ENCODE data around the gene ATP6V1E1. TPM values are rescaled to one million over a fixed set of nuclear protein-coding genes. Genes with fewer than 3 reads are reported as not detected.

Gene ATP6V1E1
- total RNA-seq, 4 donors from 2014 or later: 64.4 to 70.9 (median 66.5) TPM

DNA sequence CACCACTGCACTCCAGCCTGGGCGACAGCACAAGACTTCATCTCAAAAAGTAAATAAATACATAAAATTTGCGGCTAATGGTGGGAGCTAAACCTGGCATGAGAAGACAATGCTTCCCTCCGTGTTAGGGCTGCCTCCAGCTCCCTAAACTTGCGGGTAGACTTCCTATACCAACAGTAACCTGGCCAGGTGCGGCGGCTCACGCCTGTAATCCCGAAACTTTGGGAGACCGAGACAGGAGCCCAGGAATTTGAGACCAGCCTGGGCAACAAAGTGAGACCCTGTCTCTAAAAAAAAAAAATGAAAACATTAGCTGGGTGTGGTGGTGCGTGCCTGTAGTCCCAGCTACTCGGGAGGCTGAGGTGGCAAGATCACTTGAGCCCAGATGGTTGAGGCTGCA lies 39.9 kb downstream of the ATP6V1E1 start:
- no peak overlapping the region for H3K27ac ChIP-seq
- peaks cover 0 to 31% (median 0%) of the 10 kb centered on the region in 3 donors for H3K36me3 ChIP-seq
- H3K4me1 ChIP-seq: no peaks in the 10 kb centered on the region
- no peaks in the 10 kb centered on the region for H3K9me3 ChIP-seq
- no peak overlapping the region for H3K4me3 ChIP-seq
- TF ChIP-seq, protein P1, sequence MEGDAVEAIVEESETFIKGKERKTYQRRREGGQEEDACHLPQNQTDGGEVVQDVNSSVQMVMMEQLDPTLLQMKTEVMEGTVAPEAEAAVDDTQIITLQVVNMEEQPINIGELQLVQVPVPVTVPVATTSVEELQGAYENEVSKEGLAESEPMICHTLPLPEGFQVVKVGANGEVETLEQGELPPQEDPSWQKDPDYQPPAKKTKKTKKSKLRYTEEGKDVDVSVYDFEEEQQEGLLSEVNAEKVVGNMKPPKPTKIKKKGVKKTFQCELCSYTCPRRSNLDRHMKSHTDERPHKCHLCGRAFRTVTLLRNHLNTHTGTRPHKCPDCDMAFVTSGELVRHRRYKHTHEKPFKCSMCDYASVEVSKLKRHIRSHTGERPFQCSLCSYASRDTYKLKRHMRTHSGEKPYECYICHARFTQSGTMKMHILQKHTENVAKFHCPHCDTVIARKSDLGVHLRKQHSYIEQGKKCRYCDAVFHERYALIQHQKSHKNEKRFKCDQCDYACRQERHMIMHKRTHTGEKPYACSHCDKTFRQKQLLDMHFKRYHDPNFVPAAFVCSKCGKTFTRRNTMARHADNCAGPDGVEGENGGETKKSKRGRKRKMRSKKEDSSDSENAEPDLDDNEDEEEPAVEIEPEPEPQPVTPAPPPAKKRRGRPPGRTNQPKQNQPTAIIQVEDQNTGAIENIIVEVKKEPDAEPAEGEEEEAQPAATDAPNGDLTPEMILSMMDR (IDR thresholded peaks at IDR 0.05): no peak
- no peak for TF ChIP-seq POLR2A (IDR thresholded peaks at IDR 0.05)
- no peaks in the 10 kb centered on the region for H3K27me3 ChIP-seq
- no peak for DNase-seq

DNA sequence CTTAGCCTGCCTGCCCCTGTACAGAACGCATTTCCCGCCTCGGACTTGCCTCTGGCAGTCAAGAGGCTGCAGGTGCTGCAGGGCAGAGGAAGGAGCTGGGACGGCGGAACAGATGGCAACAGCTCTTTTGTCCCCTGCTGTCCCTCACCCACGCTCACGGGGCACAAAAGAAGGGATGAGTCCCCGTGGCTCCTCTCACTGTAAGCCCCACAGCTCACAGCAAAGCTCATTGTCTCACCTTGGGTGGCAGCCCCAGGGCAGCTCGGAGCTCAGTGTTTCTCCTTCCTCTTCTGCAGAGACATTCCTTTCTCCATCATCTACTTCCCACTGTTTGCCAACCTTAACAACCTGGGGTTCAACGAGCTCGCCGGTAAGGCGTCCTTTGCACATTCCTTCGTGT lies 40.9 kb downstream of the ATP6V1E1 start:
- no peak overlapping the region for H3K27ac ChIP-seq
- TF ChIP-seq, protein P1 (IDR thresholded peaks at IDR 0.05): no peak
- TF ChIP-seq POLR2A (IDR thresholded peaks at IDR 0.05): no peak
- H3K36me3 ChIP-seq: peaks cover 0 to 21% (median 0%) of the 10 kb centered on the region in 3 donors
- H3K4me1 ChIP-seq: no peaks in the 10 kb centered on the region
- H3K27me3 ChIP-seq: no peaks in the 10 kb centered on the region
- H3K9me3 ChIP-seq: no peaks in the 10 kb centered on the region
- DNase-seq: no peak
- no peak overlapping the region for H3K4me3 ChIP-seq

DNA sequence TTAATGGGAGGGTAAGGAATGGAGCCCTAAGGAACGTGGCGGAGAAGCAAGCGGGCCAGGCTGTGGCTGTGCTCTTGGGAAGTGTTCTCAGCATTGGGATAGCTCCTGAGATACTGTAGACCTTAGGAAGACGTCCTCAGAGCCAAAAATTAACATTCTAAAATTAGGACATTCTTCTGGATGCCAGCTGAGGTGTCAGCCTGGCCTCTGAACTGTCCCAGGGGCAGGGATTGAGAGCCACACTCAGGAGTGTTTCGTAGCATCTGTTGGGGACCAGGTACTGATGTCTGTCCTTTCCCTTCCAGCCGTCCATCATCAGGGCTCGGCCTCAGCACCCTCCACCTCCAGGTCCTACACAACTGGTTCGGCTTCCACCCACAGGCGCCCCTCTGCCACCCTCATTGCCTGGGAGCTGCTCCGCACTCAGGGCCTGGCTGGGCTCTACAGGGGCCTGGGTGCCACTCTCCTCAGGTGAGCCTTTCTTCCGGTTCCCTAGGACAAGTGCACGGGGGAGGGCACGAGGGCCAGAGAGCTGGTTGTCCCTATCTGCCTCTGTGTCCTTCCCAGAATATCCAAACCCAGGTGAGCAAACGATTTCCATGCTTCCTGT lies 41.6 kb downstream of the ATP6V1E1 start:
- Histone ChIP-seq H3K4me1 (no peaks in the 10 kb centered on the region), H3K9me3 (no peaks in the 10 kb centered on the region)

DNA sequence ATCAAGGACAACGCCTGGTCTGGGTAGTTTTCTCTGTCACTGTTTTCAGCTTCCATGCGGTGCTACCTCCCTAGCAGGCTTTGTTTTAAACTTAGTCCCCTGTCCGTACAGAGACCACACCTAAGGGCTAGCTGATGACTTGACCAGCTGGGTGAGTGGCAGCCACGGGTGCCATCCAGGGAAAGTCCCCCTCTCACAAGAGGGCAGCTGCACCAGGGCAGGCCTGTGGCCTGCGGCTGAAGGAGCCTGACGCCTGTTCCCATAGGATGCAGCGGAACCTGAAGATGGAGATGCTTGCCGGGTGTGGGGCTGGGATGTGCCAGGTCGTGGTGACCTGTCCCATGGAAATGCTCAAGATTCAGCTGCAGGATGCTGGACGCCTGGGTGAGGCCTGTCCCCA lies 45.4 kb downstream of the ATP6V1E1 start:
- H3K36me3 ChIP-seq: no peaks in the 10 kb centered on the region

More for the DNA sequence above, 41.6 kb downstream of the ATP6V1E1 start:
- Histone ChIP-seq H3K36me3 (peaks cover 0 to 14% (median 0%) of the 10 kb centered on the region in 3 donors), H3K4me3 (no peak overlapping the region), H3K27me3 (no peaks in the 10 kb centered on the region), H3K27ac (no peak overlapping the region)
- no peak for DNase-seq
- TF ChIP-seq, protein P1 (IDR thresholded peaks at IDR 0.05): no peak
- no peak for TF ChIP-seq POLR2A (IDR thresholded peaks at IDR 0.05)

DNA sequence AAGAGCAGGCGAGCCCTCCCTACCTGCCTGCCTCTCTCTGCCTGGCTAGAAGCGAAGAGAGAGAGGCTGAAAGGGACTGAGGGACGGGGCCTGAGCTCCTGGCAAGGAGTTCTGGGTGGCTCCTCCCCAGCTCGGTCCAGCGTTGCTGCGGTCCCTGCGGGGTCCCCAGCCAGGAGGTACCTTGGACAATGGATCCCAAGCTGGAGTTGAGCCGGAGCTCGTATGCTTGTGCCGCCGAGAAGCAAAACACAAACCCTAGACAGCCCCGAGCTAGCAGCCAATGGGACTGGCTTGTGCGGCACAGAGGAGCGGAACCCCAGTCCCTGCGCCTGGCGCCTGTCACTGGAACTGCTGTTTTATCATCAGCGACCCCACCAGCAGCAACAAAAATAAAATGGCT lies 46.9 kb downstream of the ATP6V1E1 start:
- H3K27me3 ChIP-seq: no peaks in the 10 kb centered on the region
- H3K9me3 ChIP-seq: no peaks in the 10 kb centered on the region
- TF ChIP-seq, protein P1 (IDR thresholded peaks at IDR 0.05): no peak
- TF ChIP-seq POLR2A (IDR thresholded peaks at IDR 0.05): no peak
- no peaks in the 10 kb centered on the region for H3K36me3 ChIP-seq
- H3K4me3 ChIP-seq: no peak overlapping the region
- no peak for DNase-seq
- H3K4me1 ChIP-seq: no peaks in the 10 kb centered on the region
- no peak overlapping the region for H3K27ac ChIP-seq

More for the DNA sequence above, 45.4 kb downstream of the ATP6V1E1 start:
- Histone ChIP-seq H3K27me3 (no peaks in the 10 kb centered on the region), H3K4me3 (no peak overlapping the region), H3K9me3 (no peaks in the 10 kb centered on the region), H3K4me1 (no peaks in the 10 kb centered on the region), H3K27ac (no peak overlapping the region)
- no peak for TF ChIP-seq POLR2A (IDR thresholded peaks at IDR 0.05)
- TF ChIP-seq, protein P1 (IDR thresholded peaks at IDR 0.05): no peak
- no peak for DNase-seq
